HG03571 (cell line): Measurements from ENCODE around the gene UPK3A.
"Not testable (repeated sequence)": the region's sequence is repeated elsewhere in the genome, so short reads cannot be mapped to it uniquely, and the experiment has no call there.

Experiments used
- ATAC-seq: cut with Tn5 transposase; IDR thresholded peaks from one replicate; pipeline ENCODE4 v1.9.1; 2021; ENCODE audit not compliant: unreplicated experiment

Gene UPK3A

GRCh38 chr22:45254789-45255278, 29.9 kb upstream of the UPK3A start:
- ATAC-seq, result no peak

- not testable (repeated sequence) for ATAC-seq
Observed at GRCh38 chr22:45257941-45258340, 26.8 kb upstream of the UPK3A start.

GRCh38 chr22:45259754-45260394, 24.9 kb upstream of the UPK3A start:
- no peak for ATAC-seq

- not testable (repeated sequence) for ATAC-seq
Observed at GRCh38 chr22:45260395-45260759, 24.4 kb upstream of the UPK3A start.

GRCh38 chr22:45261407-45262088, 23.2 kb upstream of the UPK3A start:
- no peak for ATAC-seq

GRCh38 chr22:45262195-45262930, 22.4 kb upstream of the UPK3A start:
- ATAC-seq, result no peak

GRCh38 chr22:45262931-45263462, 21.8 kb upstream of the UPK3A start:
- peak; percentile 25 for ATAC-seq

GRCh38 chr22:45263463-45264269, 21.1 kb upstream of the UPK3A start:
- ATAC-seq, result peak; percentile 60

GRCh38 chr22:45265535-45265934, 19.2 kb upstream of the UPK3A start:
- ATAC-seq, result no peak

- ATAC-seq, result no peak
Observed at GRCh38 chr22:45268167-45268957, 16.4 kb upstream of the UPK3A start.

- ATAC-seq, result no peak
Observed at GRCh38 chr22:45268958-45269844, 15.5 kb upstream of the UPK3A start.

- ATAC-seq, result no peak
Observed at GRCh38 chr22:45270095-45271020, 14.4 kb upstream of the UPK3A start.

- no peak for ATAC-seq
Observed at GRCh38 chr22:45271667-45272201, 13.0 kb upstream of the UPK3A start.

- no peak for ATAC-seq
Observed at GRCh38 chr22:45272498-45272897, 12.3 kb upstream of the UPK3A start.

GRCh38 chr22:45273452-45274075, 11.2 kb upstream of the UPK3A start:
- ATAC-seq, result no peak

- ATAC-seq, result no peak
Observed at GRCh38 chr22:45276507-45277105, 8.1 kb upstream of the UPK3A start.

GRCh38 chr22:45277720-45278119, 7.0 kb upstream of the UPK3A start:
- not testable (repeated sequence) for ATAC-seq
